ENCODE measurements around the gene NMBR.
"Not testable (repeated sequence)": the region's sequence is repeated elsewhere in the genome, so short reads cannot be mapped to it uniquely, and the experiment has no call there.

Gene NMBR

GRCh38 chr6:142165227-142165626 lies 18.3 kb upstream of the NMBR start:
- H3K4me3 ChIP-seq (ENCODE audit: low read depth, low read length), result no peak overlapping the region
- TF ChIP-seq CTCF (IDR thresholded peaks at IDR 0.05; ENCODE audit: insufficient read depth, low read length, missing control alignments), result no peak
- ChIA-PET POLR2A (no interaction called here), CTCF (interaction anchor here (0.9 to 7.9 kb wide), 5 partner anchors 10 to 224 kb away, joined by 3 to 65 read pairs (median 9); partner anchors contain the start of genes NMBR and VTA1)
- no peak for DNase-seq (ENCODE audit: low read depth, low spot score)

- H3K4me3 ChIP-seq (ENCODE audit: low read depth, low read length), result no peak overlapping the region
- TF ChIP-seq CTCF (IDR thresholded peaks at IDR 0.05; ENCODE audit: insufficient read depth, low read length, missing control alignments), result no peak
- no peak for DNase-seq (ENCODE audit: low read depth, low spot score)
- ChIA-PET POLR2A (no interaction called here), CTCF (no interaction called here)
Observed at GRCh38 chr6:142162780-142163179, 15.9 kb upstream of the NMBR start.

- DNase-seq (ENCODE audit: low read depth, low spot score); H3K4me3 ChIP-seq (ENCODE audit: low read depth, low read length); POLR2A ChIA-PET: not testable (repeated sequence)
- CTCF ChIA-PET, result interaction anchor here (0.7 to 8.3 kb wide), 39 partner anchors 9 to 663 kb away, joined by 3 to 116 read pairs (median 6); partner anchors contain the start of genes NMBR and VTA1
Observed at GRCh38 chr6:142156758-142157068, 9.8 kb upstream of the NMBR start.

- CTCF ChIA-PET, result interaction anchor here (0.7 to 8.3 kb wide), 44 partner anchors 8 to 664 kb away, joined by 3 to 116 read pairs (median 6); partner anchors contain the start of genes NMBR and VTA1
- no peak for DNase-seq (ENCODE audit: low read depth, low spot score)
- TF ChIP-seq CTCF (IDR thresholded peaks at IDR 0.05; ENCODE audit: insufficient read depth, low read length, missing control alignments), result no peak
- POLR2A ChIA-PET, result no interaction called here
- H3K4me3 ChIP-seq (ENCODE audit: low read depth, low read length), result no peak overlapping the region
Observed at GRCh38 chr6:142155895-142156757, 9.2 kb upstream of the NMBR start.

- ChIA-PET POLR2A (no interaction called here), CTCF (interaction anchor here (0.9 to 8.3 kb wide), 17 partner anchors 9 to 411 kb away, joined by 3 to 116 read pairs (median 10); partner anchors contain the start of genes NMBR and VTA1)
- DNase-seq (ENCODE audit: low read depth, low spot score), result no peak
- no peak overlapping the region for H3K4me3 ChIP-seq (ENCODE audit: low read depth, low read length)
- no peak for TF ChIP-seq CTCF (IDR thresholded peaks at IDR 0.05; ENCODE audit: insufficient read depth, low read length, missing control alignments)
Observed at GRCh38 chr6:142155091-142155490, 8.2 kb upstream of the NMBR start.

GRCh38 chr6:142154336-142154735 lies 7.4 kb upstream of the NMBR start:
- no peak overlapping the region for H3K4me3 ChIP-seq (ENCODE audit: low read depth, low read length)
- DNase-seq (ENCODE audit: low read depth, low spot score), result no peak
- ChIA-PET CTCF (interaction anchor here (0.8 to 8.3 kb wide), 9 partner anchors 8 to 320 kb away, joined by 3 to 116 read pairs (median 12); partner anchors contain the start of genes NMBR and VTA1), POLR2A (no interaction called here)
- TF ChIP-seq CTCF (IDR thresholded peaks at IDR 0.05; ENCODE audit: insufficient read depth, low read length, missing control alignments), result no peak

Measured in AG04449 (cell line).